HG03354 (cell line): Measurements from ENCODE around the gene TLE1.

Source experiments
- ATAC-seq: cut with Tn5 transposase; IDR thresholded peaks from one replicate; pipeline ENCODE4 v1.9.1; 2021; ENCODE audit warnings: mild to moderate bottlenecking; ENCODE audit not compliant: unreplicated experiment, poor library complexity, severe bottlenecking

The TLE1 gene

DNA sequence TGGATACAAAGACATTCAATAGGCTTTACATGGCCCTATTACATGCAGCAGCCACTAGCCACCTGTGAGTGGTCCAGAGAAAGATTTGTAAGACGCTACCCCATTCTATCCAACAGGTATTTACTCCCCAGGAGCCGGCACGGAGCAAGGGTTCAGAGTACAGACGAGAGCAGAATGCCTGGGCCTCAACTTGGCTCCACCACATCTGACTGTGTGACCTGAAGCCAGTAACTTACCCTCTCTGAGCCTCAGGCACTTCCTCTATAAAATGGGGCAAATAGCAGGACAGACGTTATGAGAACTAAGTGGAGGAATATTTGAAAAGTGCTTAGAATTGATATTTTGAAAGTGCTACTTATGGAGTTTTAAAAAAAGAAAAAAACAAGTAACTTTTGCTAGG is 100.0 kb downstream of the TLE1 start:
- no peak for ATAC-seq

DNA sequence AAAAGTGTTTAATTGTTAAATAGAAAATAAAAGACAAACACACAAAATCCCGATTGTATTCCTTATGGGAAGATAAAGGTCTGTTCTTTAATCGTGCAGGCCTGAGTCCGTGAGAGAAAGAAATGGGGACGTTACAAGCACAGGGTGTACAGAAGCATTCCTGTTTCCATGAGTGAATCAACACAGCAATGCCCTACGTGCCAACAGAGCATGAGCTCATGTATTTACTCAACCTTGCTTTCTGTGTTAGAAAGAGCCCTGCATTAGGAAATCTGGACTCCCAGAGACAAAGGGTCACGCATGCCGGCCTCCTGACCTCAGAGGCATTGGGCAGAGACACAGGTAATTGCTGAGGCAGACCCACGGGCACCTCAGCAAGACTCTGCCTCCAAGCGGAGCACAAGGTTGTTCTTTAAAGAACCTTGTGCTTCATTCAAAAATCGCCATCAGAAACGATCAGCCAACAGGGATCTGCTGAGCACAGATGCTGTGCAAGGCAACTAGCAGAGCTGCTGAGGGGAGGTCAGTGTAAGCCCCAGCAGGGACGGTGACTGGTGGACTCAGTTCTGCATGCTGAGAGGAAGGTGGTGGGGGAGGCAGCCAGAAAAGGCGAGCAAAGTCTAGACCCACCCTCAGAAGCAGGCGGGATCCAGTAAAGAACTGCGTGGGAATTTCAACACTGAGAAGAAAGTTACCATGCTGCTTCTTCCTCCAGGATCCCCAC is 101.0 kb downstream of the TLE1 start:
- ATAC-seq: no peak

DNA sequence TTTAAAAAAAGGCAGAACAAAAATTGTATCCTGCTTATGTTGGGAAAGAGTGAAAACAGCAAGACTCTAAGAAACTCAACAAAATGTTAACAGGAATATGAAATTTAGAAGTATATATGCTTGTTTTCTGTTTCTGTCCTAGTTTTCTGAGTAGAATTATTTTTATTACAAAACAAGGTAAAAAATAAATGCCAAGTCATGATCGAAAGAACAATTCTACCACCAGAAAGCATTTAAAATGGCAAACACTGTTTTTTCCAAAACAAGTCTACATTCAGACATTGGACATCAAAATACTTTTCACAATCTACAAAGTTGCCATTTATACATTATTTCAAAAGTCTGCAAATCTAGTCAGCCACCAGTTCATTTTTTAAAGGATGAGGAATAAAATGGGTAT is 102.6 kb downstream of the TLE1 start:
- no peak for ATAC-seq

DNA sequence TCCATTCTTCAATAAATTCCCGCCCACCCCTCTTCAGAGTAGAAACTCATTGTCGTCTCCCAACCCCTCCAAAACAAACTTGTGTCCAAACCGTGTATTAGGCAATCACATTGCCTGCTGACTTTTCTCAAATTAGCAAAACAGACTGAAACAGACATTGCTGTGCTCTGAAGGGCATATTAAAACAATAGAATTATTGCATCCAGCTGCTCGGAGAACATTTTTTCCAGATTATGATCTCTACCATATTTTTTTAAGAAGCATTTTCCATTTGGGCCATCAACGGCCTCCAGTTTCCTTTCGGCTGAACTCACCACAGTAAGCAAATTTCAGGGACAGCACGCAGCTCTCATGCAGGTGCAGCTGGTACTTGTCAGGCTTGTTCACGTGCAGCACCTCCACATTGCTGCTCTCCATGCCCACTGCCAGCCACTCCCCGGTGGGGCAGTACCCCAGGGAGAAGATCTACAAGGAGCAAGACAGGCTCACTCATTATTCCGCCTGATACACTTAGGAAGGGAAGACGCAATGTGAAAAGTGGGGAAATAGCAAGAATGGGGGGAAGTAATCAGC is 104.1 kb downstream of the TLE1 start:
- ATAC-seq: no peak

DNA sequence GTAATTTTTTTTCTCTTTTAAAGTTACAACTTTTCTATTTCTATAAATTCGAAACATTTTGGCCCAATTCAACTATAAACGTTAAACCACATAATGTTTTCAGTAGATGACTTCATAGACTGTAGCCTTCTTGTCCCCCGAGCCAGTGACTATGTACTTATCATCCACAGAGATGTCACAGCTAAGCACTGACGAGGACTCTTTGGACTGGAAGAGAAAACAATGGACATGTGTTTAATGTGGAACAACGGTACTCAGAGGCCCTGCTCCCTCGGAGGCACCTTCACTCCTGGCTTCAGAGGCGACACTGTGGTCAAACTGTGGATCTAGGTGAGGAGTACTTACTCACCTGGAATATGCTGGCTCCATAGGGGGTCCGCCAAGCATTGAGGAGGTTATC is 105.2 kb downstream of the TLE1 start:
- ATAC-seq: no peak

DNA sequence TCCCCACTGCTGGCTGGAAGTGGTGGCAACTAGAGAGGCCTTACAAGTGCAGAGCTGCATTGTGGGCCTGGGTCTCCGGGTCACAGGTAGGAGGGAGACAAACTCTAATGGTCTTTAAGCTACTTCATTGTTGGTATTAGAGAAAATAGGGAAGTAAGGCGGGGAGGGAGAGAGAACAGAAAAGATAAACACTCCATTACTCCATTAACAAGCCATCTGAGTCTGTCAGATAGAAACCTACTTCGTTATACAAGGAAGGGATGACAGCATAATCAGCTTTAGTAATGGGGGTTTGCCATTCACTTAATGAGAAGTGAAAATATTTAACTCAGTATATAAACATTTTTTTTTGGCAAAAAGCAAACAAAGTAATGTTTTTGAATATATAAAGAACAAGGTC is 107.4 kb downstream of the TLE1 start:
- no peak for ATAC-seq

DNA sequence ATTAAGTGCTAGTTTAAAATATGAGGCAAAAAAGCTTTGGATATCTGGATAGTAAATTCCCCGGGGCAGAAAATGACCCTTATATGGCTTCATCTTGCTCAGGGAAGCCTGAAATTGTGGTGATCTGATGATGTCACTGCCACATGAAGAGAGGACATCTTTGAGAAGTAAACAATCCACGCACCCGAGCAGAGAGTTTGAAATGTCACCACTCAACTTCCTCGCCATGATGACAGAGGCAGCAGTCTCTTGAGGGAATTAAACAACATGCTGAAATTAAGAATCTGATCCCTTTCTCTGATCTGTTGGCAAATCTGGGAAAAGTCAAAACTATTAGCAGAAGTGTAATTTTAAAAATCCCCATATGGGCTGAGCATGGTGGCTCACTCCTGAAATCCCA is 110.0 kb downstream of the TLE1 start:
- no peak for ATAC-seq

DNA sequence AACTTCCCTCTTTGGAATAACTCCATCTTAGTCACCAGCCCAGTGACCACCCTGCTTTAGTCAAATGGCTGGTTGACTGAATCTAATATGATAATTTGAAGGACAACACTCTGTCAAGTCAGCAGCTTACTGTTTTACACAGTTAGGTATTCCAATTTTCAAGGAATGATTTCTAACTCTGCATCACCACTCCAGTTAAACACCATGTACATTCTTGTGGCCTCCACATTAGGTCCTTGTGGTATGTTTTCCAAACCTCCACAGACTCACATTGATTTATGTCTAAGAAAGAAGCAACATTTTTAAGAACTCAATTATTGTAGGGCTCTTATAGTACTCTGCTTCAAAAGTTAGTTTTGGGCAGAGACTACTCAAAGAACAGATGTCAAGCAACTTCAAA is 110.7 kb downstream of the TLE1 start:
- no peak for ATAC-seq

DNA sequence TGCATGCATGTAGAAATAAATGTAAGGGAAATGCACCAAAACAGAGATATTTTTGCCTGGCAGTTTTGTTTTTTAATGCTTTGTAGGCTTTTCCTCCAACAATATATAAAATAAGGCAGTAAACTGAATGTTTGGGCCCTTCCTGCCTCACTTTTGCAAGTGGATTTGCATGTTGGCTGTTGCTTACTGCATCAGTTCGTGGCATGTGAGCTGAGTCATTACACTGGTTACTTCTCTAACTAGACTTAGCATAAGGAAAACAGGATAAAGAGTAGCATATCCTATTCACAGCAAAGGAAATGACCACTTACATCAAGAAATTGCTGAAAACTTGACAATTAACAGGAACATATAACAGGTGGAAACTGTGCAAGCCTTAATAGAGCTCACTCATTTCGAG is 113.4 kb downstream of the TLE1 start:
- no peak for ATAC-seq

DNA sequence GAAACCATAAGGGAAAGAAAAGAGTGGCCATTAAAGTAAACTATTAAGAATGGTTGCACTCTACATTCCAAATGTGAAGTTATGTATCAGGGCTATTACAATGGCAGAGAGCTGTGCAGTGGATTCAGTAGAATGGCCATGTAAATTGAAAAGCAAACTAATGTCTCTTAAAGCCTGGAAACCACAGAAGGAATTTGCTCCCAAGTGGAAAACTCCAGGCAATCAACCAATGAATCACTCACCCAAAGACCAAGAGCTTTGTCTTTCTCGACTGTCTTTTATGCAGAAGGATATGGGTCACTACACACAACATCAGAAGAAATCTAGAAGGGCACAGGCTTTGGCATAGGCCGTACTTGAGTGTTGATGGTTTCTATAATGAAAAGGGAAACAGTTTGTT is 114.9 kb downstream of the TLE1 start:
- ATAC-seq: no peak

DNA sequence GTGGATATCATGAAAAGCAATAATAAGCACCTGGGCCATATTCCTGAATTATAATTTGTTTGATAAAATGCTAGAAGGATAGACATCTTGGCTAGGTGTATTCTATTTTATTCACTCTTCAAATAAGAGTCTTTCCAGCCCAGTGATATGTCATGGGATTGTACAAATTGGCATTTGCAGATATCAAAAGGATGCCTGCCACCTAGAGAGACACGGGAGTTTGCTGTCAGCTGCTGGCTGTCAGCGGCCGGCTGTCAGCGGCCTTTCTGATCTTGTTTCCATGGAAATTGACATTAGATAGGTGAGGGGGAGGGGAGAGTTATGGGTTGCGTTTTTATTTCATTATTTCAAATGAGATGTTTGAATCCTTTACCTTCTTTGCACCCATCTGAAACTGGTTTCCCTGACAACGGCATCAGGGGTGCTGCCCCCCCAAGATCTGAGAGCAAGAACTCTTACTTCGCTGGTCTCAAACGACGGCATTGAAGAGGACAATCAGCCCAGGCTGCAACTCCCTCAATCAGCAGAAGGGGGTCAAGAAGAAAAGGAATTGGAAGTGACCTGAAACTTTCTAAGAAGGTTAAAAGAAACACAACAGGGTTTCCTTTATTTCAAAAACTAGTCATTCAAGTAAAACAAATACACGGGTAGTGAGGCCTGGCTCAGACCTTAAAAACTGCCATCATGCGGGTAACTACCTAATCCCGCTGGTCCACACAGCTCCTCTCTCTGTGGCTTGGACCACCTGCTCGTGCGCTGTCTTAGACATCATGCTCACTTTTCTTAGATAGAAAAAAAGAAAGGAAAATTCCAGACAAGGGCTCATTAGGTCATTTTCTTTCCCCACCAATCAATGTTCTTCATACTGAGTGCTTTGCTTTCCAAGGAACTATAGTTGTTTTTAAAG is 115.7 kb downstream of the TLE1 start:
- ATAC-seq: no peak

DNA sequence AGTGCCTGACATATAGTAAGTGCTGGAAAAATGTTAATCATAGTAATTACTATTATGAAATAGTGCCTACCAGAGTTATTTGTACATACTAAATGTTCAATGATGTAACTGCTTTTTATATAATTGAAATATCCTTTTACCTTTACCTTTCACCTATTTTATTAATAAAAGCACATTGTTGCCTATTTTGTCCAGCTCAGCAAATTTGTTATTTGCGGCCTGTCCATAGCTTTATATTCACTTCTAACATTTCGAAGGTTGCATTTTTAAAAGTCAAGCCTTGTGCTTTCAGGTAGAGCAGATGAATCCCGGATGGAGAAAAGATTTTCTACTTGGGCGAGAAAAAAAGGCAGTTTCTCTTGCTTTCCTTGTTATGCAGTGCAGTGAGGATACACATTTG is 119.3 kb downstream of the TLE1 start:
- no peak for ATAC-seq

DNA sequence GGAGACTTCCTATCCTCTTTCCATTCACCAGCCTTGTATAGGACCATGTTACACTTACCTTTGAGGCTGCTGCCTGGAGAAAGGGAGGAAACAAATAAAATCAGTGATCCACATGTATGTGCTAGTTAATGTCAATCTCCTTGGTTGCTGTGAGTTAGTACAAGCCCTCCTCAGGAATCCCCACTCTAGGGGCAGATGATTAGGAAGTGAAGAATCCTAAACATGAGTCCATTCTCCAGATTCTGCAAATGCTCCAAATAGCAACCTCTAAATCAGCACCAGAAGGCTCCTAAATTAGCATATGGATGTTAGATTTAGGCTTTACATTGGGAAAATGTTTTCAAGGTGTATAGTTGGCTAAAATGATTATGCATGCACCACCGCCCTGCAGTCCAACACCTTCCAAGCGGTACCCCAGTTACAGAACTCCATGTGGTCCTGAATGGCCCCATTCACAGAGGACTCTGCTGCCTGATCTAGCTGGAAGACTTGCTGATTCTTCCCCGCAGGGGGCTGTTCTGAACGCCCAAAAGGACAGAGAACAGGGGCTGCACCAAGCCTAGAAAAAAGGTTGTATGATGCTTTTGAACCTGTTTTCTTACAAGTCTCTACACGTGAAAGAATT is 123.2 kb downstream of the TLE1 start:
- no peak for ATAC-seq

DNA sequence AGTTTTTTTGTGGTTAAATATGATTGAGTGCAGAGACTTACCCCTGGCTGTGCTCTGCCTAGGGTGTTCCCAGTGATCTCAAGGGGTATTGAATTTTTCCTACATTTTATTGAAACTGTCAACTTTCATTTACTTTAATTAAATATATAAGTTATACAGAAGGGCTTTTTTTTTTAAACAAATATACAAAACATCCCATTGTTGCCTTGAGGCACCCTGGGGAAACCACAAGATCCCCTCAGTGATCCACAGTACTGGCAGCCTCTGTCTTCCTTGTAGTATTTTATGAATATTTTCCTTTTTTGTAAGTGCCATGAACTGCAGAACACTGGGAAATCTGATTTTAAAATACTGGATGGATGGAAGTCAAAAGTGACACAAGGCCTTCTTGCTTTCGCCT is 123.7 kb downstream of the TLE1 start:
- no peak for ATAC-seq

DNA sequence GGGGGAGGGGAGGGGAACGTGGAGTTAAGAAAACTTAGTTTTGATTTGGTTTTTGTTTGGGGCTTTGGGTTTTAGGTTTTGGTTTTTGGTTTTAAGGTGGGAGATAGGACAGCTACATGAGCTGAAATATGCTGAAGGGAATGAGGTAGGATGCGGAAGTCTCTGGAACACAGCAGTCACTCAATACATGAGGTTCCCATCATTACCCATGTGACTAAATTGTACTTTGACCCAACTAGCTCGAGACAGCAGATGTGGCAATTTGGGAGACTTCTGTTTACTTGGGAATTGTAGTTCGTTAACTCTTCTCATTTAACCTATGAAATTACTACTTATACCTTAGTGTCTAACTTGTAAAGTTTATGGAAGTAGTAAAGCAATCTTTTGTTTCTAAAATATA is 124.2 kb downstream of the TLE1 start:
- no peak for ATAC-seq

DNA sequence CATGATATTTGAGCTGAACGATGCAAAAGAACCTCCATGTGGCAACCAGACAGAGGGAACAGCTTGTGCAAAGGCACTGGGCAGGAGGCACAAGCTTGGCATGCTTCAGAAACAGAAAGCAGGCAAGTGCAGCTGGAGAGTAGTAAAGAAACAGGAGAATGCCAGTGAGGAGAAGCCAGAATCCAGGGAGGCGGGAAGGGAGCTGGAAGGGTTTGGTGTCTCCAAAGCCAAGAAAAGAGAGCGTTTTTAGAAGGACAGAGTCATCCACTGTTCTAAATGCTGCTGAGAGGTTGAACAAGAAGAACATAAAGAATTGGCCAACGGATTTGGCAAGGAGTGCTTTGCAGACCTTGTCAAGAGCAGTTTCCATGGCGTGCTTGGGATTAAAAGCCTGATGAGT is 124.7 kb downstream of the TLE1 start:
- no peak for ATAC-seq

DNA sequence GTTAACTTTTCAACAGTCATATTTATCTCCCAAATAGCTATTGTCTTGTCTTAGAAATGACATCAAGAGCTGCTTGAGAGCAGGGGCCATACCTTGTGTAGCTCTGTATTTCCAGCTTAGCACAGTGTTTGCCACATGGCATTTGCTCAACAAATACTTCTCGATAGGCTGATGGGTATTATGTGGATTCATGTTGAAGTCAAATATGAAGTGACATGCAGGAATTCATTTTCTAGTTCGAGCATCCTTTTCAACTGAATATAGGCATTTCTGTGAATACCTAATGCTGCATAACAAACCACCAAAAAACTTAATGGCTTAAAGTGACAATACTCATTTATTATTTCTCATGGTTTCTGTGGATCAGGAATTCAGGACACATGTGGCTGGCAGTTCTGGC is 125.6 kb downstream of the TLE1 start:
- ATAC-seq: no peak

DNA sequence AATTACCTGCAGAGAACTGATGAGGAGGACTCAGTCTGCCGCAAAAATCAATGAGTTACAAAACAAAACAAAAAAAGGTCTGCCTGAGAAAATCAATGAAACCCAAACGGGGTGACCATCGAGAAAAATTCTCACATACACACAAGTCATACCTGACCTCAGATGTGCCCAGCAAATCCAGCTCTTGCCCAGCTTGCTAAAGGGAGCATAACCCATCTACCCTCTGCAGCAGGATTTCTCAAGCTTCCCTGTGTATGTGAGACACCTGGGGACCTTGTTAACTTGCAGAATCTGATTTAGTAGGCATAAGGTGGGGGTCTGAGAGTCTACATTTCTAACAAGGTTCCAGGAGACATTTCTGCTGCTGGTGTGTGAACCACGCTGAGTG is 126.3 kb downstream of the TLE1 start:
- ATAC-seq: no peak

DNA sequence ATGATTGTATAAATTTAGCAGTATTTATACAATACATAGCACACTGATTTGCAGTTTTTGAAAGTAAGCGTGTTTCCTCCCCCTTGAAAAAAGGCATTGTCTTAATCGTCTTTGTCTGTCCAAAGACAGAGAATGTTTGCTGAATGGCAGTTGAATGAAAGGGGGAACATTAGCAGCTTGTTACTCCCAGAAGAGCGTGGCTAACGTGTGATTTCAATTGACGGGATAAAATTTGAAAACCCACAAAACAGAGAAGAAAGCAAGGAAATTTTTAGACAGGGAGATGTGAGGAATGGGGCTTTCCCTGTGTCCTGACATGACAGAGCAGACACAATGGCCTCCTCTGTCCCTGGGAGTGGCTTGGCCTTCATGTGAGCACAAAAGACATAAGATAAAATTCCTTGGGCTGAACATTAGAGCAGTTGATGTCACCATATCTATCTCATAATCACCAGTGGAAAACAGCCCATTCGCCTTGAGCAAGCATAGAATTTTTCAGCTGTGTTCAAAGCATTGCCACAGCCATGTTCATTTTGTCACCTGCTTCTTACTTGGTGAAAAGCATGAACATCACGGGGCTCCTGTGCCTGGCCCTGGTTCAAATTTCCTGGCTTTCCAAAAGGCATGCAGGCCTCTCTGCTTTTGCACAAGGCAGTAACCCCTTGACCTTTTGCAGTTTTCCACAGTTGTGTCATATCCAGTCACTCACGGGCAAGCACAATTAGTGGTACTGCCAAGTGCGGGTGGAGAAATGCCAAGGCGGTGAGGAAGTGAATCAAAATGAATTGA is 126.9 kb downstream of the TLE1 start:
- ATAC-seq: no peak
